Measurements from ENCODE around the gene RXFP2.

- TF ChIP-seq POLR2A (IDR thresholded peaks at IDR 0.05): no peak
- no peak for TF ChIP-seq CTCF (IDR thresholded peaks at IDR 0.05)
Measured at GRCh38 chr13:31774186-31774750, 34.9 kb downstream of the RXFP2 start.
